Stimulated activated CD4-positive, alpha-beta T cell treated with anti-CD3 and anti-CD28 coated beads, Interleukin-1b, Interleukin-23, amount 100 ng/mL, for 24 hours (primary cell): ENCODE results near the gene CENPF.
A peak's percentile ranks its signal among the peaks of the same experiment; 100 is the strongest.
"Not testable (repeated sequence)": the region's sequence is repeated elsewhere in the genome, so short reads cannot be mapped to it uniquely, and the experiment has no call there.

Experiments used
- DNase-seq, 4 experiments: peaks; one replicate each; pipeline ENCODE4 v3.0.0-alpha.2; 2020; ENCODE audit warnings: low read depth in 4 of 4, low spot score in 1 of 4

The CENPF gene, protein sequence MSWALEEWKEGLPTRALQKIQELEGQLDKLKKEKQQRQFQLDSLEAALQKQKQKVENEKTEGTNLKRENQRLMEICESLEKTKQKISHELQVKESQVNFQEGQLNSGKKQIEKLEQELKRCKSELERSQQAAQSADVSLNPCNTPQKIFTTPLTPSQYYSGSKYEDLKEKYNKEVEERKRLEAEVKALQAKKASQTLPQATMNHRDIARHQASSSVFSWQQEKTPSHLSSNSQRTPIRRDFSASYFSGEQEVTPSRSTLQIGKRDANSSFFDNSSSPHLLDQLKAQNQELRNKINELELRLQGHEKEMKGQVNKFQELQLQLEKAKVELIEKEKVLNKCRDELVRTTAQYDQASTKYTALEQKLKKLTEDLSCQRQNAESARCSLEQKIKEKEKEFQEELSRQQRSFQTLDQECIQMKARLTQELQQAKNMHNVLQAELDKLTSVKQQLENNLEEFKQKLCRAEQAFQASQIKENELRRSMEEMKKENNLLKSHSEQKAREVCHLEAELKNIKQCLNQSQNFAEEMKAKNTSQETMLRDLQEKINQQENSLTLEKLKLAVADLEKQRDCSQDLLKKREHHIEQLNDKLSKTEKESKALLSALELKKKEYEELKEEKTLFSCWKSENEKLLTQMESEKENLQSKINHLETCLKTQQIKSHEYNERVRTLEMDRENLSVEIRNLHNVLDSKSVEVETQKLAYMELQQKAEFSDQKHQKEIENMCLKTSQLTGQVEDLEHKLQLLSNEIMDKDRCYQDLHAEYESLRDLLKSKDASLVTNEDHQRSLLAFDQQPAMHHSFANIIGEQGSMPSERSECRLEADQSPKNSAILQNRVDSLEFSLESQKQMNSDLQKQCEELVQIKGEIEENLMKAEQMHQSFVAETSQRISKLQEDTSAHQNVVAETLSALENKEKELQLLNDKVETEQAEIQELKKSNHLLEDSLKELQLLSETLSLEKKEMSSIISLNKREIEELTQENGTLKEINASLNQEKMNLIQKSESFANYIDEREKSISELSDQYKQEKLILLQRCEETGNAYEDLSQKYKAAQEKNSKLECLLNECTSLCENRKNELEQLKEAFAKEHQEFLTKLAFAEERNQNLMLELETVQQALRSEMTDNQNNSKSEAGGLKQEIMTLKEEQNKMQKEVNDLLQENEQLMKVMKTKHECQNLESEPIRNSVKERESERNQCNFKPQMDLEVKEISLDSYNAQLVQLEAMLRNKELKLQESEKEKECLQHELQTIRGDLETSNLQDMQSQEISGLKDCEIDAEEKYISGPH (N-terminal part only)

DNA sequence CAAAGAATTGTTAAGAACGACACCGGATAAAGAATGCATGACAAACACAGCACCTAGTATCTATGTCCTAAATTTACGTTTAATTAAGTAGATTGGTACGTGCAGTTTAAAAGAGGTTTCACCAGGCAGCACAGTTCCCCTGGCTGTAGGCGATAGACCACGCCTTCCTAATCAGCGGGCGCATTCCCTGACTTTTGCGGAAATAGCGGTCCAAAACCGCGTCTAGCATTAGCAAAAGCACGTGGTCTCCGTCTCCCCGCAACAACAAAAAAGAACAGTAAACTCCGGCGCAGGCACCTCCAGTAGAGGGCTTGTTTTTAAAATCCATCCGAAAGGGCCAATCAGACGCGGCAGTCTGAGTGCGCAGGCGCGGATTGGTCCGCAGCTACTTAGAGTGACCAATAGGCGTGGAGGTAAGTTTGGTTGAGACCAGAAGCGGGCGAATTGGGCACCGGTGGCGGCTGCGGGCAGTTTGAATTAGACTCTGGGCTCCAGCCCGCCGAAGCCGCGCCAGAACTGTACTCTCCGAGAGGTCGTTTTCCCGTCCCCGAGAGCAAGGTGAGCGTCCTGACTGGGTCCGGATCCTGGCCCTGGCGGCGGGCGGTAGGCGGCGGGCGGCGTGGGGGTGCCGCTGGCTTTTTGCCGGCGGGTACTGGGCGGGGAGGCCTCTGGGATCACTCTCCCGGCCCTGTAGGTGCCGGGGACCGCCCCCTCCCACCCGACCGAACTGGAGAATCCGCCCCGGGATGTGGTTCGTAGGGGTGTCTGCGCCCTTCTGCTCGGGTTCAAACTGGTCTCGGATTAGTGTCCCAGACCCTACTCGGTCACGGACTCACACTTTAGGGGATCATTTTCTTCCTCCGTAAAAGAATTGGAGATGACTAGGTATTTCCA, at the start of gene CENPF:
Gene CENPF (plus strand): TSS at position 432 of the 894 bp plus-strand sequence. CDS start 10,560 bp downstream, outside the sequence.
- peak; percentile 72 to 87 (median 79) for DNase-seq

DNA sequence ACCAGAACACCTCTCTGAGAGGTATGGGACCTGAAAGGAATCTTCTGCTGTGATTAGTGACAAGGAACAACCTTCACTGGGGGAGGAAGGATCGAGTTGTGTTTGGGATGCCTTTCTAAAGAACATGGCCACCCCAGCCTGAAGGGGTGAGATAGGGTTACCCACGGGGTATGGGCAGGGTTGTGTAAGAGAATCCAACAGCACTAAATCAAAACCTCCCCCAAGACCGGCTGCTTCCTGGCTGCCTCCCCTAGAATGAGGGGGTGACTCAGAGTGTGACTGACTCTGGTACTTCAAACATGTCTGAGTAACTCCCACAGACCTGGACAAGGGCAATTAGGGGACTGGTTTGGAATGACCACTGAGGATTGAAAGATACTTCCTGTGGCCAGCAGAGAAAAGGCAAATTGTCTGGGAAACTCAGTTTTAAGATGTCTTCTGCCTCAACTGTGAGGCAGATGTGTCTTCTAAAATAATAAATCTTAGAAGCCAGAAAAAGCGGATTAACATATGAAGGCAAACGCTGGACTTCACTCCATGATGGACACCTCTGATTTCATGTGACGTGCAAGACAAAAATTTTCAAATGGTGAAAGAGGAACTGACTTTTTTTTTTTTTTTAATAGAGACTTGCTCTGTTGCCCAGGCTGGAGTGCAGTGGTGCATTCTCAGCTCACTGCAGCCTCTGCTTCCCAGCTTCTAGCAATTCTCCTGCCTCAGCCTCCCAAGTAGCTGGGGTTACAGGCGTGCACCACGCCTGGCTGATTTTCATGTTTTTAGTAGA, 44.9 kb upstream of the CENPF start:
- DNase-seq, result no peak

DNA sequence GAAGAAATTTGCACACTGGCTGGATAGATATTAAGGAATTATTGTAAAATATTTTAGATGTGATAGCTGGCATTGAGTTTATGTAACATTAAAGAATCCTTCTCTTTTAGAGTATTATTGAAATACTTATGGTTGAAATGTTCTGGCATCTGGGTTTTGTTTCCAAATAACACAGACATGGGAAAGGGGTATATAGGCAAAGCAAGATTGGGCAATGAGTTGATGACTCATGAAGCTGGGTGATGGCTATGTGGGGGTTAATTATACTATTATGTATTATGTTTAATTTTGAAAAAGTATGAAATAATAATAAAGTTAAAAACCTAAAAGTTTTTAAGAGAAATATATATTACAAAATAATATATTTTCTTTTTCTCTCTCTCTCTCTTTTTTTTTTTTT, 39.1 kb upstream of the CENPF start:
- no peak for DNase-seq

DNA sequence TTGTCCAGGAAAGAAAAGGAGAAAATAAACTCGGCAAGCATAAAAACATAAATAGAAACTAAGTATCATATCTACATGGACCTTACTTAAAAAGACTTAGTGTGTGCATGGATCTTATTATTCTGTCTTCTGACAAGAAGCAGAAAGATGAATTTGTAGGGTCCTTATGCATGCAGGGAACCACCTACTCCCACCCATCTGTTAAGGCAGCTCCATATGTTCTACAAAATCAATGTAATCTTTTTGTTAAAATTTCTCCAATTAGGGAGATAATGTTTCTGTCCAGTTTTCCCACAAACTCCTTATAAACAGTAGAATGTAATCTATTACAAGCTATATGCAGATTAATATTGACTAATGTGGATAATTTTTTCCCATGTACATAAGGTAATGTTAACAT, 37.7 kb upstream of the CENPF start:
- no peak for DNase-seq

DNA sequence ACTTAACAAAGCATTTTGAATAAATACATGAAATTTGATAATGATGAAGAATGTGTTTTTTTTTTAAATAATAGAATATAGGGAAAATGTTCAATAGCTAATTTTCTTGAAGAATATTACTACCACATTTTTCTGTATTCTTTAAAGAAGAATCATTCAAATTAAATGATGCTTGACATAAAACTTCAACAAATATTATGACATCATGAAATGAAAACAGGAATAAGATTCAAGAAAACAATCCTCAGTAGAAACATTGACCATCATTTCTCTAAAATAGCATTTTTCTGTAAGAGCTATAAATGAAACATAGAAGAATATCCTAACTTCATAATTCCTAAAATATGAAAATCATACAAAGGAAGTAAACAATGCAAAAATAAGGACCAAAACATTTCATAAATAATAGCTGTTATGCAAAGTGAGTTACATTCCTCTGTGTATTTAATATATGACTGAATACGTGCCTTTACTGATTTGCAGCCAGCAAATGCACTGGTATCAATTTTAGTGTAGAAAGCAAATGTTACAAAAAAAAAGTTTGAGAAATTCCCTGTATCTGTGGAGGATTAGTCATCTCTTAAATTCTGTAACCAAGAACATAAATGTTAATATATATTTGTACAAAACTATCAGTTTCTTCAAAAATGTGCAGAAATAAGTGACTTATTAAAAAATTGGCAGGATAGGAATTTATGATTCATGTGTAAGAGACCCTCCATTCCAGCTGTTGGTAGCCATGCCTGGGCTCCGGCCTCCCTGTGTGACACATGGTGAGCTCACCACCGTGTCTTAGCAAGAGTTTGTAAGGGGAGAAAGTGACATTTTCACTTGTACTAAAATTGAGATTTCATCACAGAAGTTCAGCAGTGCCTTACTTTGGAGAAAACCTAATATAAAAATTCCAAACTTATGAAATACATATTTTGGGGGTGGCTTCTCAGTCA, 36.6 kb upstream of the CENPF start:
- no peak for DNase-seq

DNA sequence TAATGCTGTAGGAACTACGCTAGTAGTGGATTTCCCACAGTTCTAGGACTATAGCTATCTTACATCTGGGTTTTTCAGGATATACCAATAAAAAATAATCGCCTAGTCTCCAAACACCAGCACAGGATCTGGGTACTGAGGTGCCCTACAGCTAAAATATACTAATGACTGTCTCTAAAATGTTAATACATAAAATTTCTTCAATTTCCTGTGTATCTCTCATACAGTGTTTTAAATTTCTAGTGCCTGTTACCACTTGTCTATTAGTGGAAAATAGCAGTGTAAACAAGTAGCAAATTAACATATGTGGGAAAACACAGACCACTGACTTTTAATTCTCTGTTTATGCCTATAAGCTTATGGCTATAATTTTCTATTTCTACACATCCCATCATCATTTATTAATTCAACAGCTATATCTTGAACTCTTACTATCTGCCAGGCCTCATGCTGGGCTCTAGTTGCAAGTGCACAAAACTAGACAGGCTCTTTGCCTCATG, 35.5 kb upstream of the CENPF start:
- DNase-seq, result no peak

DNA sequence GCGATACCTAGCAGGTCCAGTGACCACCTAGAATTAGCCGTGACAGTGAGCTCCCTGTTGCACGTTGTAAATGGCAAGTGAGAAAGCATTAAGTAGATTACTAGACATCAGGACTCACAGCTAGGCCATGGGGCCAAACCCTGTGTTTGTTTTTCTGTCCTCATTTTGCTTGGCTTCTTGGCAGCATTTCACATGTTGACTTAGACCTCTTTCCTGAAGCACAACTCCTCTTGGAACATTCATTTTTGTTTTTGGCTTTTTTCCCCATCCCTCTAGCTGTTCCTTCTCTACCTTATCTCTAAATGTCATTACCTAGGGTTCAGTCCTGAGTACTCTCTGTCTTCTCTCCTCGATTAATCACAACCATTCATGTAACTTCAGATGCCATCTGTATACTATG, 34.7 kb upstream of the CENPF start:
- DNase-seq, result no peak

DNA sequence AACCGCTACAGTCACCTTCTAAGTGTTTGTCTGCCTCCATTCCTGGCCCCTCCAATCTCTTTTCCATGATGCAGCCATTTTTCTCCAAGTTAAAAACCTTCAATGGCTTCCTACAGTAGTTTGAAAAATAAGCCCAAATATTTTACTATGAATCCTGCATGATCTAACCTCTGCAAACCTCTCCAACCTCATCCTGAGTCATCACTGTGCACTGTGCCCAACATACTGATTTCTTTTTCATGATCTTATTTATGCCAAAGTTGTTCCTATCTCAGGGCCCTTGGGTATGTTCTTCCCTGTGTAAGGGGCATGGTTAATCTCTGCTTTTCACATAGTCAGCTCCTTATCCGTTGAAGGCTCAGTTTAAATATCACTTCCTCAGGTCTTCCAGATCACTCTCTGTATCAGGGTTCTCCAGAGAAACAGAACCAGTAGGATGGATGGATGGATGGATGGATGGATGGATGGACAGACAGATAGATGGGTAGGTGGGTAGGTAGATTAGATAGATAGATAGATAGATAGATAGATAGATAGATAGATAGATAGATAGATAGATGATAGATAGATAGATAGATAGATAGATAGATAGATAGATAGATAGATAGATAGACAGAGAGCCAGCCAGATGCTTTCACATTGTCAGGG, 33.5 kb upstream of the CENPF start:
- no peak for DNase-seq

DNA sequence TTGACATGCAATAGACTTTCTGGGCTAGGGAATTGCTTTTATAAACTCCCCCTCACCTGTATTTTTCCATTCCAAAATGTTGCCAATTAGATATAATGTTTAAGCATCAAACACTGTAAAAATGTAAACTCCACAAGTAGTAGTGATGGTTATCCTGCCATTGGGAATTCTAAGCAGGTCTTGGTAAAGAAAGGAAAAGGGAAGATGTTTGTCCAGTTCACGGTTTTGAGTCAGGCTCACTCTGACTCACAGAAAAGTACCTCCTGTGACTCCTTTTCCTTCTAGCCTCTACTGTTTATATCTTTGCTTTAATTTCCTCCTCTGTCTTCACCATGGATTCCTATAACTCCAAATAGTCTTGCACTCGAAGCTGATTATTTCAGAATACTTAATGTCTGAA, 32.6 kb upstream of the CENPF start:
- no peak for DNase-seq

DNA sequence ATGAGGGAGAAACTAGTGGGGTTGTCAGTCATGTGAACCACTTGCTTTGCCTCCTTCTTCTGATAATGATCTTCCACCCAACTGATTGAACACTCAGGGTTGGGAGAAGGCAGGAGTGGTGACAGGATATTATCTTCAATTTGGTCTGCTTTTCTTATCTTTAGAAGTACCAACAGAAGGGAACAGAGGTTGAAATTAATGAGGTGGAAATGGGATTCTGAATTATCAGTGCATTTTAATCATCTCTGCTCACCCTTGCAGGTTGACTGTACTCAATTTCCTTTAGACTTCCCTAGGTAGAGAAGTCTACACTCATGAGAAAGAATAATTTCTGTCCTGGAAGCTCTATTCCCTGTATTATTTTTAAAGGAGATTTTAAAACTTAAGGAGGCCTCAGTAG, 31.7 kb upstream of the CENPF start:
- DNase-seq, result no peak

DNA sequence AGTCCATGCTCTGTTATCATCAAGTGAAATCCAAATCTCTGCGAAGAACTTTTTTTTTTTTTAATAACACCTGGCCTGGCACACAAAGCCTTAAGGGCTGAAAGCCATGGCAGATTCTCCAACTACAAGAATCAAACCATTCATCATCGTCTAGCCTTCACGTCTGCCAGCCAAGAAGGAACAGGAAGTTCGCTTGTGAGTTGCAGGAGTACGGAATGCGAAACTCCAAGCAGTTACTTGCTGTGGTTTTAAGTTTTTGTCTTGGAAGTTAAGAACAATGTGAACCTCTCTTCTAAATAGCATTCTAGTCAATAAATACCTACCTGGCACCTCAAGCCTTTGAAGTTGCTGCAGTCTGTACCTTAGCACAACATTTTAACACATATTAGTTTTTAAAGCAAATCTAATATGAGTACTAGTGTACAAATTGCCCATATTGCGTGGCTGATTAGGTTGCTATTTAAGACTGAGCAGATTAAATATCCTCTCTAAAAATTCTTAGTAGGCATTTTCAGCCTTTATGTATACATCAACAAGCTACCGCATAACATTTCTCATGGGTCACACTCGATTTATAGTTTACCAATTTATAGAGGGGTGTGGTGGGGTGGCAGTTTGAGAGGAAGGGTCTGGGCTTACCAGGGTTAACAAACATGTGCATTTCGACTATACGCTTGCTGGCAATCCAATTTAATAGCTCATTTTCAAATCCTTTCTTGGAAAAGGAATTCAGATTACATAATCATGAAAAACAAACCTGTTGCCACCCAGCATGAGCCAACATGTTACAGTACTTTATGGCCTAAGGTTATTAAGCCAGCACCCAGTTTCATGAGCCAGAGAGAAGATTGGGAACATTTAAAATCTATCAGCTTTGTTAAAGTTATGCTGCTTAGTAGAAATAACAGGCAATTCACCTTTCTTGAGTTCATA, 29.3 kb upstream of the CENPF start:
- no peak for DNase-seq

DNA sequence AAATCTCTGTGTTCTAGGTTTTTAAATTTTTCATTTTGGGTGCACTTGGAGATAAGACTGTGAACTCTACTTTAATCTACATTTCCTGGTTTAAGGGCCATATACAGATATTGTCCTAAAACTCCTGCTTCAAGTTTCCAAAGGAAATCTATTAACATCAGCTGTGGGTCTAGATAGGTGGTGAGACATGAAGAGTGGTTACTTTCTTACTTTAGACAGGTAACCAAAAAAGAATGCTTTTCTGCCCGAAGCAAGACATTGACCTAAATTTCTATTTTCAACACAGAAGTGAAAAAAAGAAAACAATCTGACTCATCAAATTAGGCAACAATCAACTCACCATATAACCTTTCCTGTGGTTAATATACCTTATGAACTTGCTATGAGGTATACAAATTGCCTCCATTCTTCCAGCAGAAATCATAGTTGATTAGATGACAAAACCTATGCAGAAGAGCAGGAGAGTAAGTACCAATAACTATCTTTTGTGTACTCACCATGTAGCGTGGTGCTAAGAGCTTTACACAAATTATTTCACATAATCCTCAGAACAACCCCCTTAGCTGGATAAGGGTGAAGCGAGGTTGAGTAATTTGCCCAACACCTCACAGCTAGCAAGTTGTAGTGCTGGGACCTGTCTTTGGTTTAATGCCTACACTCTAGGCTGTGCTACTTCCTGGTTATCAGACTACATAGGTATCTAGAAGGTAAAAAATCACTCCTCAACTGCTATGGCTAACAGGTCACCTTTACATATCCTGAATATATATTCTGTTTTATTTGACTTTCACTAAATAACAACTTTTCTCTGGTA, 28.2 kb upstream of the CENPF start:
- DNase-seq, result no peak

DNA sequence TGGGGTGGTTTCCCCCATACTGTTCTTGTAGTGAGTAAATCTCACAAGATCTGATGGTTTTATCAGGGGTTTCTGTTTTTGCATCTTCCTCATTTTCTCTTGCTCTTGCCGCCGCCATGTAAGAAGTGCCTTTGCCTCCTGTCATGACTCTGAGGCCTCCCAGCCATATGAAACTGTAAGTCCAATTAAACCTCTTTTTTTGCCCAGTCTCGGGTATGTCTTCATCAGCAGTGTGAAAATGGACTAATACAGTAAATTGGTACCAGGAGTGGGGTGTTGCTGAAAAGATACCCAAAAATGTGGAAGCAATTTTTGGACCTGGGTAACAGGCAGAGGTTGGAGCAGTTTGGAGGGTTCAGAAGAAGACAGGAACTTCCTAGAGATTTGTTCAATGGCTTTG, 26.9 kb upstream of the CENPF start:
- not testable (repeated sequence) for DNase-seq

DNA sequence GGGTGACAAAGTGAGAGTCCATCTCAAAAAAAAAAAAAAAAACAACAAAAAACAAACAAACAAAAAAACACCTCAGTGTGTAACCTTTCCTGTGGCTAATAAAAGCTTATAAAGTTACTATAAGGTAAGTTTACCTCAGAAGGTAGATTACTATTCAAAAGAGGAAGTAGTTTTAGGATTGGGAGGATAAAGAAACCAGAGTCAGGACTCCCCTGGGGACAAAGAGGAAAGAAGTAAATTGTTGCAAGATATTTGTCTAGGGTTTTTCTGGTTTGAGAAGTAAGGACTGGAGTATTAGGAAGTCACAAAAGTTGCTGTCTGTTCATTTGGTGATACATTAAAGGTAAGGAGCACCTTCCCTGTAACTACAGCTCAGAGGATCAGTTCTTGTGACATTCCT, 23.8 kb upstream of the CENPF start:
- no peak for DNase-seq

DNA sequence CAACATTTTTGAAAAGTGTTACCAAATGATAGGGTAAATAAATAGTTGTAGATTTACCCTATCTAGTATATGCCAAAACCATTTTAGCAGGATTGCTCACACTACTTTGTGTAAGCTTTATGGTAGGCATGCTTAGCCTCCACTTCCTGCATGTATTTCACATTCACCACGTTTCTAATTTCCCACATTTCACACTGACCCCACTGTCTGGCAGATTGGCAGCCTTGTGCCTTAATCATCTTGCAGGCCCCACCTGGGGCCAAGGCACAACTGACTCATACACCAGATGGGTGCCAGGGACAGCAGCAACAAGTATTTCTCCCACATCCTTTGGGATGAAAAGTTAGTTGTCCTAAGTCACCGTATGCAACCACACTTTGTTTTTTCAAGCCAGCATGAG, 21.2 kb upstream of the CENPF start:
- no peak for DNase-seq
